Measurements from ENCODE around the gene ALCAM. TPM values are rescaled to one million over a fixed set of nuclear protein-coding genes. Genes with fewer than 3 reads are reported as not detected.

Gene ALCAM
- total RNA-seq, 1 donor from 2014 or later, result 54.4 TPM

DNA sequence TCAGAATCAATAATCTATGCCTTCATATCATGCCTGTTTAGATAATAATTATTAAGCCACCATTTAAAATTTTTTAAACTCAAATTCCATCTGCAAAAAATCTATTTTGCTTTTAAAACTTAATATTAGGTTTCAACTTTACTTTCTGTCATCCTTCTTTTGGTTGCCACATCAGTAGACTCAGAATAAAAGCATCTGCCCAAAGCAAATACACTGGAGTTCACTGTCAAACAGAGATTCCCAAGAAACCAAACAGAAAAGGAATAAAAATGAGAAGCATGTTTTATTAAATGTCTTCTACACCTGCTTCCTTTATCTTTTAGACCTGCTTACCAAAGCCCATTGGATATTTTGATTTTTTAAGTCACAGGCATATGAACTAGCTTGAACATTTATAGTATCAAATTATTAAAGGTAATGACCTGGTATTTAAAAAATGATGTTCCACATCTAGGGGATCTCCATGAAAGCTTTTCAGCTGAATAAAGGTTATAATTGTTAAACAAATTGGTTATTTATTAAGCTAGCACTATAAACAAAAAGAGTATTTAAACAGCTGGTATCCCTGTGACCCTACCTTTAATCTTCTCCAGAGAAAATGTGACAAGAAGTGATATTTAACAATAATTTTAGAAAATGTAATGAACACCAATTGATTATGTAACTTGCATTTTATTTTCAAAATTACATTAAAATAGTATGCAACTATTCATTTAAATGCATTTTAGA lies 62.5 kb downstream of the ALCAM start:
- Mint-ChIP-seq H3K9me3 (no peaks in the 10 kb centered on the region), H3K27me3 (ENCODE audit: insufficient read depth, low read depth) (no peaks in the 10 kb centered on the region), H3K4me1 (no peaks in the 10 kb centered on the region), H3K36me3 (no peaks in the 10 kb centered on the region), H3K4me3 (no peak overlapping the region), H3K27ac (no peak overlapping the region)
- no peaks in the 10 kb centered on the region for H3F3A ChIP-seq (ENCODE audit: low read depth)
- no peaks in the 10 kb centered on the region for H3K9me3 ChIP-seq (ENCODE audit: low read depth)
- no peaks in the 10 kb centered on the region for H3K27me3 ChIP-seq
- no peak overlapping the region for H3K9ac ChIP-seq
- H3K79me2 ChIP-seq (ENCODE audit: low read depth), result no peaks in the 10 kb centered on the region
- no peaks in the 10 kb centered on the region for H4K20me1 ChIP-seq (ENCODE audit: low read depth)
- TF ChIP-seq EZH2 (IDR thresholded peaks at IDR 0.05), result no peak
- TF ChIP-seq EZH2phosphoT487 (IDR thresholded peaks at IDR 0.05), result no peak
- TF ChIP-seq, protein P1, sequence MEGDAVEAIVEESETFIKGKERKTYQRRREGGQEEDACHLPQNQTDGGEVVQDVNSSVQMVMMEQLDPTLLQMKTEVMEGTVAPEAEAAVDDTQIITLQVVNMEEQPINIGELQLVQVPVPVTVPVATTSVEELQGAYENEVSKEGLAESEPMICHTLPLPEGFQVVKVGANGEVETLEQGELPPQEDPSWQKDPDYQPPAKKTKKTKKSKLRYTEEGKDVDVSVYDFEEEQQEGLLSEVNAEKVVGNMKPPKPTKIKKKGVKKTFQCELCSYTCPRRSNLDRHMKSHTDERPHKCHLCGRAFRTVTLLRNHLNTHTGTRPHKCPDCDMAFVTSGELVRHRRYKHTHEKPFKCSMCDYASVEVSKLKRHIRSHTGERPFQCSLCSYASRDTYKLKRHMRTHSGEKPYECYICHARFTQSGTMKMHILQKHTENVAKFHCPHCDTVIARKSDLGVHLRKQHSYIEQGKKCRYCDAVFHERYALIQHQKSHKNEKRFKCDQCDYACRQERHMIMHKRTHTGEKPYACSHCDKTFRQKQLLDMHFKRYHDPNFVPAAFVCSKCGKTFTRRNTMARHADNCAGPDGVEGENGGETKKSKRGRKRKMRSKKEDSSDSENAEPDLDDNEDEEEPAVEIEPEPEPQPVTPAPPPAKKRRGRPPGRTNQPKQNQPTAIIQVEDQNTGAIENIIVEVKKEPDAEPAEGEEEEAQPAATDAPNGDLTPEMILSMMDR (IDR thresholded peaks at IDR 0.05), result no peak
- no peak for DNase-seq (ENCODE audit: low spot score)
- H3K36me3 ChIP-seq, result no peaks in the 10 kb centered on the region
- peaks cover 8% of the 10 kb centered on the region for H3K4me1 ChIP-seq
- no peak overlapping the region for H3K4me3 ChIP-seq
- no peak overlapping the region for H2AFZ ChIP-seq (replicated peaks)
- no peak overlapping the region for H3K27ac ChIP-seq
- no peak overlapping the region for H3K4me2 ChIP-seq

DNA sequence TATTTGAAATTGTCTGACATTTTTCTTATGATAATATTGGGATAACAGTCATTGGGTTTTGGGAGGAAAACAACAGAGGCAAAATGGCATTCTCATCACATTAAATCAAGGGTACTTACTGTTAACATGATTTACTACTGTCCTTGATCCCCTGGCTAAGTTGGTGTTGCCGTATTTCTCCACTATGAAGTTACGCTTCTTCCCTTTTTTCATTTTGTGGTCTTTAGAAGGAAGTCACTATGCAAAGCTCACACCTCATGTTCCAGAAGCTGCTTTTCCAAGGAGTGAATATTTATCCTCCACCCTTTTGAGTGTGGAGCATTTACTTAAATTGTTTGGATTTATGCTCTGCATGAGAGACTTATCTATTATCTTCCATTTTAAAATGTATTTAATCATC lies 63.7 kb downstream of the ALCAM start:
- TF ChIP-seq EZH2 (IDR thresholded peaks at IDR 0.05) (no peak), EZH2phosphoT487 (IDR thresholded peaks at IDR 0.05) (no peak)
- TF ChIP-seq, protein P1 (IDR thresholded peaks at IDR 0.05), result no peak

DNA sequence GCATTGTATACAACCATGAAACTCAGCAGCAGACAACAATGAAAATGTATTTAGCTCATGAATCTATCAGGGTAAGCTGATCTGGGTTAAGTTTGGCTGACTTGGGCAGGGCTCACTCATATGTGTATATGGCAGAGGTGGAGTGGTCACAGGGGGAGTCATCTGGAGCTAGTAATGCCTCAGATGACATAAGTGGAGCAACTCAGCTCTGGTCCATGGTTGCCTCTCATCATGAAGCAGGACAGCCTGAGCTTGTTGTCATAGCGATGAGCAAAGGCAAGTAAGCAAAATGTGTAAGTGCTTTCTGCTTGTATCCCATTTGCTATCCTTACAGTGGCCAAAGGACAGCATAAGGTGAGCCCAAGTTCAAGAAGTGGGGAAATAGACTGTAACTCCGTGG lies 64.5 kb downstream of the ALCAM start:
- Histone ChIP-seq H3K9me3 (ENCODE audit: low read depth) (no peaks in the 10 kb centered on the region), H3K27me3 (no peaks in the 10 kb centered on the region), H3K4me3 (no peak overlapping the region), H3K36me3 (no peaks in the 10 kb centered on the region), H3K9ac (no peak overlapping the region), H3K4me1 (peaks cover 8% of the 10 kb centered on the region), H3F3A (ENCODE audit: low read depth) (no peaks in the 10 kb centered on the region), H4K20me1 (ENCODE audit: low read depth) (no peaks in the 10 kb centered on the region), H2AFZ (replicated peaks) (no peak overlapping the region), H3K27ac (no peak overlapping the region), H3K79me2 (ENCODE audit: low read depth) (no peaks in the 10 kb centered on the region), H3K4me2 (no peak overlapping the region)
- no peaks in the 10 kb centered on the region for H3K4me1 Mint-ChIP-seq
- TF ChIP-seq EZH2phosphoT487 (IDR thresholded peaks at IDR 0.05) (no peak), EZH2 (IDR thresholded peaks at IDR 0.05) (no peak)
- TF ChIP-seq, protein P1 (IDR thresholded peaks at IDR 0.05), result no peak
- H3K27ac Mint-ChIP-seq, result no peak overlapping the region
- H3K36me3 Mint-ChIP-seq, result no peaks in the 10 kb centered on the region
- H3K9me3 Mint-ChIP-seq, result peaks cover 6% of the 10 kb centered on the region
- no peaks in the 10 kb centered on the region for H3K27me3 Mint-ChIP-seq (ENCODE audit: insufficient read depth, low read depth)
- no peak for DNase-seq (ENCODE audit: low spot score)
- H3K4me3 Mint-ChIP-seq, result no peak overlapping the region

More for the DNA sequence above, 63.7 kb downstream of the ALCAM start:
- Histone ChIP-seq H3F3A (ENCODE audit: low read depth) (no peaks in the 10 kb centered on the region), H3K27ac (no peak overlapping the region), H3K4me1 (peaks cover 8% of the 10 kb centered on the region), H4K20me1 (ENCODE audit: low read depth) (no peaks in the 10 kb centered on the region), H3K4me2 (no peak overlapping the region), H3K9me3 (ENCODE audit: low read depth) (no peaks in the 10 kb centered on the region), H3K4me3 (no peak overlapping the region), H3K9ac (no peak overlapping the region), H3K36me3 (no peaks in the 10 kb centered on the region), H3K27me3 (no peaks in the 10 kb centered on the region), H2AFZ (replicated peaks) (no peak overlapping the region), H3K79me2 (ENCODE audit: low read depth) (no peaks in the 10 kb centered on the region)
- Mint-ChIP-seq H3K4me1 (no peaks in the 10 kb centered on the region), H3K27ac (no peak overlapping the region), H3K9me3 (peaks cover 3% of the 10 kb centered on the region), H3K36me3 (no peaks in the 10 kb centered on the region), H3K4me3 (no peak overlapping the region), H3K27me3 (ENCODE audit: insufficient read depth, low read depth) (no peaks in the 10 kb centered on the region)
- DNase-seq (ENCODE audit: low spot score), result no peak
